IMR-90 (cell line): Measurements from ENCODE around the gene CAMTA1. TPM values are rescaled to one million over a fixed set of nuclear protein-coding genes. Genes with fewer than 3 reads are reported as not detected.

ENCODE experiments used
- ATAC-seq: fragments of 200-7000 bp; cut with Tn5 transposase; 2 replicates; pipeline ENCODE4 v1.9.1; 2020; ENCODE audit warnings: low read depth, mild to moderate bottlenecking, moderate library complexity
- BruUV-seq: library from RNA; stranded (reverse); fragments of 400-500 nt; replicated peaks from 2 replicates; lab custom pipeline; 2021; lab: Mats Ljungman, UMichigan
- CTCF ChIA-PET: fragments of 300-600 bp; formaldehyde crosslinking; extraction: SDS; loops from one replicate; lab custom pipeline; 2021; ENCODE audit warnings: antibody characterized with exemption; lab: Yijun Ruan, JAX
- POLR2A ChIA-PET: fragments of 300-600 bp; sonication (Branson Sonifier 250); formaldehyde crosslinking; loops from one replicate; lab custom pipeline; 2022; ENCODE audit warnings: antibody characterized with exemption; ENCODE audit not compliant: unreplicated experiment; lab: Charles Lee
- DNase-seq: peaks from one replicate; pipeline ENCODE4 v3.0.0; 2013
- H2AFZ ChIP-seq: replicated peaks from 2 replicates; pipeline ENCODE3; 2013; ENCODE audit warnings: low read length, mild to moderate bottlenecking; ENCODE audit not compliant: poor library complexity
- H2AK5ac ChIP-seq: 2 replicates; pipeline ENCODE4 v1.6.1; 2013; ENCODE audit warnings: low read depth, low read length, inconsistent platforms
- H2AK9ac ChIP-seq: replicated peaks from 2 replicates; pipeline ENCODE3; 2013; ENCODE audit warnings: mild to moderate bottlenecking, low read depth, low read length, moderate library complexity; ENCODE audit not compliant: poor library complexity
- H2BK120ac ChIP-seq: 2 replicates; pipeline ENCODE4 v1.6.1; 2013; ENCODE audit warnings: low read depth, low read length, inconsistent platforms
- H2BK15ac ChIP-seq: 3 replicates; pipeline ENCODE4 v1.6.1; 2013; ENCODE audit warnings: low read depth, low read length, inconsistent platforms
- H2BK20ac ChIP-seq: 2 replicates; pipeline ENCODE4 v1.6.1; 2013; ENCODE audit warnings: low read depth, mild to moderate bottlenecking, inconsistent platforms, low read length, moderate library complexity
- H2BK5ac ChIP-seq: 2 replicates; pipeline ENCODE4 v1.6.1; 2013; ENCODE audit warnings: mild to moderate bottlenecking, low read depth, low read length, inconsistent platforms; ENCODE audit not compliant: poor library complexity, severe bottlenecking
- H3K14ac ChIP-seq: replicated peaks from 2 replicates; pipeline ENCODE4 v1.6.1; 2013; ENCODE audit warnings: low read depth, low read length, inconsistent platforms
- H3K18ac ChIP-seq: 2 replicates; pipeline ENCODE4 v1.6.1; 2013; ENCODE audit warnings: low read depth, low read length, control low read depth
- H3K23ac ChIP-seq: 2 replicates; pipeline ENCODE4 v1.6.1; 2013; ENCODE audit warnings: low read depth, low read length, inconsistent platforms
- H3K27ac ChIP-seq: 2 replicates; pipeline ENCODE4 v1.5.1; 2013; ENCODE audit warnings: mild to moderate bottlenecking, control low read depth, low read length; ENCODE audit not compliant: insufficient read depth
- H3K27me3 ChIP-seq: 2 replicates; pipeline ENCODE4 v1.6.1; 2013; ENCODE audit warnings: low read length; ENCODE audit not compliant: control insufficient read depth, insufficient read depth
- H3K36me3 ChIP-seq: 2 replicates; pipeline ENCODE4 v1.6.1; 2013; ENCODE audit warnings: low read length, mixed read lengths; ENCODE audit not compliant: control insufficient read depth, insufficient read depth
- H3K4ac ChIP-seq: 2 replicates; pipeline ENCODE4 v1.6.1; 2013; ENCODE audit warnings: low read depth, low read length, inconsistent platforms
- H3K4me1 ChIP-seq: 2 replicates; pipeline ENCODE4 v1.6.1; 2013; ENCODE audit warnings: low read length, mixed read lengths; ENCODE audit not compliant: control insufficient read depth, insufficient read depth
- H3K4me2 ChIP-seq: 2 replicates; pipeline ENCODE4 v1.6.1; 2013; ENCODE audit warnings: low read depth, mild to moderate bottlenecking, control low read depth, low read length, moderate library complexity
- H3K4me3 ChIP-seq: 2 replicates; pipeline ENCODE4 v1.5.1; 2013; ENCODE audit warnings: low read depth, mild to moderate bottlenecking, control low read depth, low read length, moderate library complexity; ENCODE audit not compliant: insufficient read depth
- H3K56ac ChIP-seq: 2 replicates; pipeline ENCODE4 v1.6.1; 2013; ENCODE audit warnings: low read length, inconsistent platforms; ENCODE audit not compliant: insufficient read depth; ENCODE audit errors: extremely low read depth
- H3K79me1 ChIP-seq, 2 experiments: 2 replicates each; pipeline ENCODE4 v1.6.1; 2013; ENCODE audit warnings: low read length in 2 of 2, inconsistent platforms in 1 of 2, low read depth in 1 of 2
- H3K9ac ChIP-seq: 2 replicates; pipeline ENCODE4 v1.6.1; 2013; ENCODE audit warnings: low read depth, low read length, control low read depth
- H3K9me1 ChIP-seq: 2 replicates; pipeline ENCODE4 v1.6.1; 2013; ENCODE audit warnings: low read length, inconsistent platforms; ENCODE audit not compliant: insufficient read depth
- H3K9me3 ChIP-seq: 2 replicates; pipeline ENCODE4 v1.6.1; 2013; ENCODE audit warnings: low read length; ENCODE audit not compliant: control insufficient read depth, insufficient read depth
- H4K20me1 ChIP-seq: 2 replicates; pipeline ENCODE4 v1.6.1; 2013; ENCODE audit warnings: low read length, inconsistent platforms; ENCODE audit not compliant: insufficient read depth
- H4K5ac ChIP-seq: 2 replicates; pipeline ENCODE4 v1.6.1; 2013; ENCODE audit warnings: mild to moderate bottlenecking, low read depth, low read length, control low read depth
- H4K8ac ChIP-seq, 2 experiments: 2 replicates each; pipeline ENCODE4 v1.6.1; 2013; ENCODE audit warnings: low read depth in 2 of 2, low read length in 2 of 2, control low read depth in 1 of 2, inconsistent platforms in 1 of 2
- H4K91ac ChIP-seq: 2 replicates; pipeline ENCODE4 v1.6.1; 2013; ENCODE audit warnings: low read depth, low read length, inconsistent platforms; ENCODE audit not compliant: insufficient read depth
- BHLHE40 ChIP-seq: fragments of 150-350 bp; IDR thresholded peaks from 2 replicates; pipeline ENCODE4 v1.6.1; 2016; ENCODE audit warnings: mild to moderate bottlenecking, low read depth, low read length
- ELK1 ChIP-seq: fragments of 150-350 bp; IDR thresholded peaks from 2 replicates; pipeline ENCODE4 v1.6.1; 2016; ENCODE audit warnings: low read depth, mild to moderate bottlenecking, low read length, moderate library complexity, borderline replicate concordance
- MXI1 ChIP-seq: IDR thresholded peaks from 2 replicates; pipeline ENCODE4 v1.6.1; 2012; ENCODE audit warnings: low read depth, mild to moderate bottlenecking, low read length, moderate library complexity, borderline replicate concordance
- NFE2L2 ChIP-seq: fragments of 150-350 bp; IDR thresholded peaks from 2 replicates; pipeline ENCODE4 v1.6.1; 2016; ENCODE audit warnings: low read depth, mild to moderate bottlenecking, low read length
- RAD21 ChIP-seq: IDR thresholded peaks from 2 replicates; pipeline ENCODE4 v1.6.1; 2012; ENCODE audit warnings: low read length, improper control_type of control experiment
- RFX5 ChIP-seq: IDR thresholded peaks from 2 replicates; pipeline ENCODE4 v1.8.0; 2012; ENCODE audit warnings: low read depth, mild to moderate bottlenecking, low read length, moderate library complexity
- SMC3 ChIP-seq: fragments of 150-350 bp; IDR thresholded peaks from 2 replicates; pipeline ENCODE4 v1.6.1; 2016; ENCODE audit warnings: low read depth, mild to moderate bottlenecking, antibody characterized with exemption, low read length, moderate library complexity
- WGBS, 2 experiments: methylation state at CpG; one replicate each; pipeline versions ENCODE4 v1.1.5 to v1.1.7; 2013; ENCODE audit warnings: missing lambda C conversion rate in 2 of 2; ENCODE audit not compliant: insufficient read length in 1 of 2; ENCODE audit errors: extremely low coverage in 2 of 2; 5-methylcytosine and 5-hydroxymethylcytosine counted together
- dilution Hi-C: fragments of 300-500 bp; cut with HindIII; formaldehyde crosslinking; loops from one replicate; pipeline ENCODE4 v1.14.3; 2018; ENCODE audit warnings: low sequenced_read_pairs; ENCODE audit not compliant: unreplicated experiment
- in situ Hi-C: fragments of 300-500 bp; cut with MboI; formaldehyde crosslinking; loops from 3 replicates; pipeline ENCODE4 v1.14.3; 2019; ENCODE audit warnings: low sequenced_read_pairs, inconsistent platforms, mixed read lengths
- intact Hi-C: fragments of 100-400 bp; cut with micrococcal nuclease; formaldehyde crosslinking; loops from 2 replicates; pipeline ENCODE4 v1.10.0; 2022
- polyA plus RNA-seq, 3 experiments: library from polyadenylated mRNA; depleted of rRNA; stranded (reverse); fragments of >200 nt; gene quantifications; 2 replicates each; pipeline ENCODE4 v1.2.3, GENCODE V29; 2012; ENCODE audit warnings: low replicate concordance in 1 of 3
- total RNA-seq: library from RNA; depleted of rRNA; stranded (reverse); fragments of >200 nt; gene quantifications from 2 replicates; pipeline ENCODE4 v1.2.3, GENCODE V29; 2012

The CAMTA1 gene
- total and polyA plus RNA-seq, 2 of the 4 experiments (the other 2 are of a cell fraction) = 35.5 to 74.3 TPM

GRCh38 chr1:7675431-7676273, 890.4 kb downstream of the CAMTA1 start (continued):
- TF ChIP-seq NFE2L2 = no peak

- no peaks in the 10 kb centered on the region for H4K20me1 ChIP-seq
- no peak overlapping the region for H2BK15ac ChIP-seq
- H3K9me1 ChIP-seq = no peaks in the 10 kb centered on the region
- no peak overlapping the region for H4K5ac ChIP-seq
- ChIA-PET CTCF (interaction anchor here (0.5 to 3.1 kb wide), 2 partner anchors 76 to 134 kb away, joined by 3 to 10 read pairs; no protein-coding TSS in a partner anchor), POLR2A (no interaction called here)
- peaks cover 54% of the 10 kb centered on the region for H3K27me3 ChIP-seq
- H4K8ac ChIP-seq = no peak overlapping the region
- H2BK5ac ChIP-seq = no peak overlapping the region
- H2AK5ac ChIP-seq = no peak overlapping the region
- no peak overlapping the region for H2AFZ ChIP-seq
- H3K4me1 ChIP-seq = no peaks in the 10 kb centered on the region
- H3K23ac ChIP-seq = no peak overlapping the region
- H2BK120ac ChIP-seq = no peak overlapping the region
- 82% methylated on average over 7 of the region's 15 CpGs; no CpG with 5 or more reads in 1 of the 2 experiments for WGBS, 2 experiments
- no peak overlapping the region for H3K9ac ChIP-seq
- dilution Hi-C loops (no loop called here), intact Hi-C loops (no loop called here), in situ Hi-C loops (no loop called here)
- no peak overlapping the region for H3K4me2 ChIP-seq
- ATAC-seq = no peak
- no peaks in the 10 kb centered on the region for H3K9me3 ChIP-seq
- no peak for DNase-seq
- H2BK20ac ChIP-seq = no peak overlapping the region
- H3K56ac ChIP-seq = no peak overlapping the region
- no peaks in the 10 kb centered on the region for H3K79me1 ChIP-seq
- no TSS peak for BruUV-seq
- TF ChIP-seq SMC3 = no peak
- TF ChIP-seq RFX5 = no peak
- no peak for TF ChIP-seq RAD21
- TF ChIP-seq MXI1 = no peak
- TF ChIP-seq ELK1 = no peak
- TF ChIP-seq NFE2L2 = no peak
- TF ChIP-seq BHLHE40 = no peak
- no peak overlapping the region for H3K18ac ChIP-seq
- H3K36me3 ChIP-seq = no peaks in the 10 kb centered on the region
- H3K27ac ChIP-seq = no peak overlapping the region
- no peak overlapping the region for H3K4ac ChIP-seq
- no peak overlapping the region for H4K91ac ChIP-seq
- no peak overlapping the region for H3K4me3 ChIP-seq
- no peak overlapping the region for H3K14ac ChIP-seq
- no peak overlapping the region for H2AK9ac ChIP-seq
These were observed 891.2 kb downstream of the CAMTA1 start for GRCh38 chr1:7676274-7676945.
